IMR-90 (cell line): ENCODE data around the gene SOD1. TPM values are rescaled to one million over a fixed set of nuclear protein-coding genes. Genes with fewer than 3 reads are reported as not detected.

Experiments
- ATAC-seq: fragments of 200-7000 bp; cut with Tn5 transposase; 2 replicates; pipeline ENCODE4 v1.9.1; 2020; ENCODE audit warnings: low read depth, mild to moderate bottlenecking, moderate library complexity
- BruUV-seq: library from RNA; stranded (reverse); fragments of 400-500 nt; replicated peaks from 2 replicates; lab custom pipeline; 2021; lab: Mats Ljungman, UMichigan
- CTCF ChIA-PET: fragments of 300-600 bp; formaldehyde crosslinking; extraction: SDS; loops from one replicate; lab custom pipeline; 2021; ENCODE audit warnings: antibody characterized with exemption; lab: Yijun Ruan, JAX
- POLR2A ChIA-PET: fragments of 300-600 bp; sonication (Branson Sonifier 250); formaldehyde crosslinking; loops from one replicate; lab custom pipeline; 2022; ENCODE audit warnings: antibody characterized with exemption; ENCODE audit not compliant: unreplicated experiment; lab: Charles Lee
- DNase-seq: peaks from one replicate; pipeline ENCODE4 v3.0.0; 2013
- H2AFZ ChIP-seq: replicated peaks from 2 replicates; pipeline ENCODE3; 2013; ENCODE audit warnings: low read length, mild to moderate bottlenecking; ENCODE audit not compliant: poor library complexity
- H2AK5ac ChIP-seq: 2 replicates; pipeline ENCODE4 v1.6.1; 2013; ENCODE audit warnings: low read depth, low read length, inconsistent platforms
- H2AK9ac ChIP-seq: replicated peaks from 2 replicates; pipeline ENCODE3; 2013; ENCODE audit warnings: mild to moderate bottlenecking, low read depth, low read length, moderate library complexity; ENCODE audit not compliant: poor library complexity
- H2BK120ac ChIP-seq: 2 replicates; pipeline ENCODE4 v1.6.1; 2013; ENCODE audit warnings: low read depth, low read length, inconsistent platforms
- H2BK15ac ChIP-seq: 3 replicates; pipeline ENCODE4 v1.6.1; 2013; ENCODE audit warnings: low read depth, low read length, inconsistent platforms
- H2BK20ac ChIP-seq: 2 replicates; pipeline ENCODE4 v1.6.1; 2013; ENCODE audit warnings: low read depth, mild to moderate bottlenecking, inconsistent platforms, low read length, moderate library complexity
- H2BK5ac ChIP-seq: 2 replicates; pipeline ENCODE4 v1.6.1; 2013; ENCODE audit warnings: mild to moderate bottlenecking, low read depth, low read length, inconsistent platforms; ENCODE audit not compliant: poor library complexity, severe bottlenecking
- H3K14ac ChIP-seq: replicated peaks from 2 replicates; pipeline ENCODE4 v1.6.1; 2013; ENCODE audit warnings: low read depth, low read length, inconsistent platforms
- H3K18ac ChIP-seq: 2 replicates; pipeline ENCODE4 v1.6.1; 2013; ENCODE audit warnings: low read depth, low read length, control low read depth
- H3K23ac ChIP-seq: 2 replicates; pipeline ENCODE4 v1.6.1; 2013; ENCODE audit warnings: low read depth, low read length, inconsistent platforms
- H3K27ac ChIP-seq: 2 replicates; pipeline ENCODE4 v1.5.1; 2013; ENCODE audit warnings: mild to moderate bottlenecking, control low read depth, low read length; ENCODE audit not compliant: insufficient read depth
- H3K27me3 ChIP-seq: 2 replicates; pipeline ENCODE4 v1.6.1; 2013; ENCODE audit warnings: low read length; ENCODE audit not compliant: control insufficient read depth, insufficient read depth
- H3K36me3 ChIP-seq: 2 replicates; pipeline ENCODE4 v1.6.1; 2013; ENCODE audit warnings: low read length, mixed read lengths; ENCODE audit not compliant: control insufficient read depth, insufficient read depth
- H3K4ac ChIP-seq: 2 replicates; pipeline ENCODE4 v1.6.1; 2013; ENCODE audit warnings: low read depth, low read length, inconsistent platforms
- H3K4me1 ChIP-seq: 2 replicates; pipeline ENCODE4 v1.6.1; 2013; ENCODE audit warnings: low read length, mixed read lengths; ENCODE audit not compliant: control insufficient read depth, insufficient read depth
- H3K4me2 ChIP-seq: 2 replicates; pipeline ENCODE4 v1.6.1; 2013; ENCODE audit warnings: low read depth, mild to moderate bottlenecking, control low read depth, low read length, moderate library complexity
- H3K4me3 ChIP-seq: 2 replicates; pipeline ENCODE4 v1.5.1; 2013; ENCODE audit warnings: low read depth, mild to moderate bottlenecking, control low read depth, low read length, moderate library complexity; ENCODE audit not compliant: insufficient read depth
- H3K56ac ChIP-seq: 2 replicates; pipeline ENCODE4 v1.6.1; 2013; ENCODE audit warnings: low read length, inconsistent platforms; ENCODE audit not compliant: insufficient read depth; ENCODE audit errors: extremely low read depth
- H3K79me1 ChIP-seq, 2 experiments: 2 replicates each; pipeline ENCODE4 v1.6.1; 2013; ENCODE audit warnings: low read length in 2 of 2, inconsistent platforms in 1 of 2, low read depth in 1 of 2
- H3K9ac ChIP-seq: 2 replicates; pipeline ENCODE4 v1.6.1; 2013; ENCODE audit warnings: low read depth, low read length, control low read depth
- H3K9me1 ChIP-seq: 2 replicates; pipeline ENCODE4 v1.6.1; 2013; ENCODE audit warnings: low read length, inconsistent platforms; ENCODE audit not compliant: insufficient read depth
- H3K9me3 ChIP-seq: 2 replicates; pipeline ENCODE4 v1.6.1; 2013; ENCODE audit warnings: low read length; ENCODE audit not compliant: control insufficient read depth, insufficient read depth
- H4K20me1 ChIP-seq: 2 replicates; pipeline ENCODE4 v1.6.1; 2013; ENCODE audit warnings: low read length, inconsistent platforms; ENCODE audit not compliant: insufficient read depth
- H4K5ac ChIP-seq: 2 replicates; pipeline ENCODE4 v1.6.1; 2013; ENCODE audit warnings: mild to moderate bottlenecking, low read depth, low read length, control low read depth
- H4K8ac ChIP-seq, 2 experiments: 2 replicates each; pipeline ENCODE4 v1.6.1; 2013; ENCODE audit warnings: low read depth in 2 of 2, low read length in 2 of 2, control low read depth in 1 of 2, inconsistent platforms in 1 of 2
- H4K91ac ChIP-seq: 2 replicates; pipeline ENCODE4 v1.6.1; 2013; ENCODE audit warnings: low read depth, low read length, inconsistent platforms; ENCODE audit not compliant: insufficient read depth
- BHLHE40 ChIP-seq: fragments of 150-350 bp; IDR thresholded peaks from 2 replicates; pipeline ENCODE4 v1.6.1; 2016; ENCODE audit warnings: mild to moderate bottlenecking, low read depth, low read length
- CEBPB ChIP-seq: IDR thresholded peaks from 2 replicates; pipeline ENCODE4 v1.6.1; 2012; ENCODE audit warnings: low read depth, low read length, improper control_type of control experiment
- MAFK ChIP-seq: IDR thresholded peaks from 2 replicates; pipeline ENCODE4 v1.6.1; 2012; ENCODE audit warnings: low read depth, low read length, improper control_type of control experiment
- MXI1 ChIP-seq: IDR thresholded peaks from 2 replicates; pipeline ENCODE4 v1.6.1; 2012; ENCODE audit warnings: low read depth, mild to moderate bottlenecking, low read length, moderate library complexity, borderline replicate concordance
- NFE2L2 ChIP-seq: fragments of 150-350 bp; IDR thresholded peaks from 2 replicates; pipeline ENCODE4 v1.6.1; 2016; ENCODE audit warnings: low read depth, mild to moderate bottlenecking, low read length
- RAD21 ChIP-seq: IDR thresholded peaks from 2 replicates; pipeline ENCODE4 v1.6.1; 2012; ENCODE audit warnings: low read length, improper control_type of control experiment
- RCOR1 ChIP-seq: IDR thresholded peaks from 2 replicates; pipeline ENCODE4 v1.6.1; 2012; ENCODE audit warnings: mild to moderate bottlenecking, low read length, improper control_type of control experiment; ENCODE audit not compliant: insufficient replicate concordance
- SMC3 ChIP-seq: fragments of 150-350 bp; IDR thresholded peaks from 2 replicates; pipeline ENCODE4 v1.6.1; 2016; ENCODE audit warnings: low read depth, mild to moderate bottlenecking, antibody characterized with exemption, low read length, moderate library complexity
- WGBS, 2 experiments: methylation state at CpG; one replicate each; pipeline versions ENCODE4 v1.1.5 to v1.1.7; 2013; ENCODE audit warnings: missing lambda C conversion rate in 2 of 2; ENCODE audit not compliant: insufficient read length in 1 of 2; ENCODE audit errors: extremely low coverage in 2 of 2; 5-methylcytosine and 5-hydroxymethylcytosine counted together
- dilution Hi-C: fragments of 300-500 bp; cut with HindIII; formaldehyde crosslinking; loops from one replicate; pipeline ENCODE4 v1.14.3; 2018; ENCODE audit warnings: low sequenced_read_pairs; ENCODE audit not compliant: unreplicated experiment
- in situ Hi-C: fragments of 300-500 bp; cut with MboI; formaldehyde crosslinking; loops from 3 replicates; pipeline ENCODE4 v1.14.3; 2019; ENCODE audit warnings: low sequenced_read_pairs, inconsistent platforms, mixed read lengths
- intact Hi-C: fragments of 100-400 bp; cut with micrococcal nuclease; formaldehyde crosslinking; loops from 2 replicates; pipeline ENCODE4 v1.10.0; 2022
- polyA plus RNA-seq, 3 experiments: library from polyadenylated mRNA; depleted of rRNA; stranded (reverse); fragments of >200 nt; gene quantifications; 2 replicates each; pipeline ENCODE4 v1.2.3, GENCODE V29; 2012; ENCODE audit warnings: low replicate concordance in 1 of 3
- total RNA-seq: library from RNA; depleted of rRNA; stranded (reverse); fragments of >200 nt; gene quantifications from 2 replicates; pipeline ENCODE4 v1.2.3, GENCODE V29; 2012
- TF ChIP-seq, protein P1 (sequence below): fragments of 150-350 bp; IDR thresholded peaks from 2 replicates; pipeline ENCODE4 v1.6.1; 2016; ENCODE audit warnings: low read depth, mild to moderate bottlenecking, low read length, moderate library complexity, borderline replicate concordance
- TF ChIP-seq, protein P2 (sequence below): fragments of 150-350 bp; IDR thresholded peaks from 2 replicates; pipeline ENCODE4 v1.6.1; 2017; ENCODE audit warnings: mild to moderate bottlenecking, antibody characterized with exemption, low read length, low read depth

SOD1 gene
- total and polyA plus RNA-seq, 2 of the 4 experiments (the other 2 are of a cell fraction): 312 to 392 TPM

GRCh38 chr21:31624181-31624580 lies 35.3 kb upstream of the SOD1 start:
- in situ Hi-C loops: no loop called here
- H3K9me1 ChIP-seq: 0 out of 2 replicates have a peak, but pooled peaks cover 1% of the 10 kb centered on the region
- H2BK15ac ChIP-seq: no peak overlapping the region
- ChIA-PET CTCF (no interaction called here), POLR2A (no interaction called here)
- H3K4me1 ChIP-seq: no peaks in the 10 kb centered on the region
- no peak overlapping the region for H2BK5ac ChIP-seq
- no peak overlapping the region for H3K14ac ChIP-seq
- H3K4me2 ChIP-seq: no peak overlapping the region
- BruUV-seq: no TSS peak
- H3K79me1 ChIP-seq: no peaks in the 10 kb centered on the region
- H4K20me1 ChIP-seq: no peaks in the 10 kb centered on the region
- no peak overlapping the region for H3K56ac ChIP-seq
- no peak overlapping the region for H4K91ac ChIP-seq
- no CpG with 5 or more reads among the region's 3 CpGs for WGBS, 2 experiments
- no peak overlapping the region for H3K4me3 ChIP-seq
- H3K9ac ChIP-seq: no peak overlapping the region
- H3K27me3 ChIP-seq: peaks cover 1% of the 10 kb centered on the region
- H2AK5ac ChIP-seq: no peak overlapping the region
- no peak overlapping the region for H3K27ac ChIP-seq
- H3K9me3 ChIP-seq: peaks cover 2% of the 10 kb centered on the region; the same call in 1 of the 2 replicates
- H3K36me3 ChIP-seq: no peaks in the 10 kb centered on the region
- H2BK20ac ChIP-seq: no peak overlapping the region
- no peak for DNase-seq
- intact Hi-C loops: no loop called here
- H3K4ac ChIP-seq: no peak overlapping the region
- H2AFZ ChIP-seq: no peak overlapping the region
- no peak overlapping the region for H4K8ac ChIP-seq
- no peak overlapping the region for H4K5ac ChIP-seq
- no peak overlapping the region for H3K18ac ChIP-seq
- H2AK9ac ChIP-seq: no peak overlapping the region
- no peak overlapping the region for H2BK120ac ChIP-seq
- H3K23ac ChIP-seq: no peak overlapping the region
- TF ChIP-seq, protein P1, sequence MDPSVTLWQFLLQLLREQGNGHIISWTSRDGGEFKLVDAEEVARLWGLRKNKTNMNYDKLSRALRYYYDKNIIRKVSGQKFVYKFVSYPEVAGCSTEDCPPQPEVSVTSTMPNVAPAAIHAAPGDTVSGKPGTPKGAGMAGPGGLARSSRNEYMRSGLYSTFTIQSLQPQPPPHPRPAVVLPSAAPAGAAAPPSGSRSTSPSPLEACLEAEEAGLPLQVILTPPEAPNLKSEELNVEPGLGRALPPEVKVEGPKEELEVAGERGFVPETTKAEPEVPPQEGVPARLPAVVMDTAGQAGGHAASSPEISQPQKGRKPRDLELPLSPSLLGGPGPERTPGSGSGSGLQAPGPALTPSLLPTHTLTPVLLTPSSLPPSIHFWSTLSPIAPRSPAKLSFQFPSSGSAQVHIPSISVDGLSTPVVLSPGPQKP: no peak
- TF ChIP-seq SMC3: no peak
- no peak for TF ChIP-seq MAFK
- TF ChIP-seq BHLHE40: no peak
- no peak for TF ChIP-seq NFE2L2
- TF ChIP-seq RCOR1: no peak
- TF ChIP-seq CEBPB: no peak
- TF ChIP-seq, protein P2, sequence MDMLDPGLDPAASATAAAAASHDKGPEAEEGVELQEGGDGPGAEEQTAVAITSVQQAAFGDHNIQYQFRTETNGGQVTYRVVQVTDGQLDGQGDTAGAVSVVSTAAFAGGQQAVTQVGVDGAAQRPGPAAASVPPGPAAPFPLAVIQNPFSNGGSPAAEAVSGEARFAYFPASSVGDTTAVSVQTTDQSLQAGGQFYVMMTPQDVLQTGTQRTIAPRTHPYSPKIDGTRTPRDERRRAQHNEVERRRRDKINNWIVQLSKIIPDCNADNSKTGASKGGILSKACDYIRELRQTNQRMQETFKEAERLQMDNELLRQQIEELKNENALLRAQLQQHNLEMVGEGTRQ: no peak
- no peak for TF ChIP-seq RAD21
- TF ChIP-seq MXI1: no peak
- dilution Hi-C loops: no loop called here
- ATAC-seq: no peak
